Left lung (tissue), 10 donors: ENCODE results near the gene RNU6-8. TPM values are rescaled to one million over a fixed set of nuclear protein-coding genes. Genes with fewer than 3 reads are reported as not detected.
A peak's percentile ranks its signal among the peaks of the same experiment; 100 is the strongest.

Source experiments
- ATAC-seq: fragments of 200-7000 bp; cut with Tn5 transposase; one replicate; pipeline ENCODE4 v1.9.1; 2020; ENCODE audit warnings: moderate library complexity
- DNase-seq, 4 donors: peaks; one replicate each; pipeline ENCODE4 v3.0.0-alpha.2; 2013 to 2020
- H3K27ac ChIP-seq, 2 donors: fragments of 200-600 bp; sonication (generic) in 1 of 2; one replicate each; pipeline versions ENCODE4 v1.5.0 to v1.8.0; 2020 to 2021
- H3K27me3 ChIP-seq, 2 donors: fragments of 200-600 bp; sonication (generic) in 1 of 2; one replicate each; pipeline versions ENCODE4 v1.5.0 to v1.8.0; 2020 to 2021
- H3K36me3 ChIP-seq, 2 donors: fragments of 200-600 bp; sonication (generic) in 1 of 2; one replicate each; pipeline versions ENCODE4 v1.5.0 to v1.8.0; 2020 to 2021
- H3K4me1 ChIP-seq, 2 donors: fragments of 200-600 bp; one replicate each; pipeline ENCODE4 v1.8.0; 2021
- H3K4me3 ChIP-seq, 2 donors: fragments of 200-600 bp; sonication (generic) in 1 of 2; one replicate each; pipeline versions ENCODE4 v1.5.0 to v1.8.0; 2020 to 2021; ENCODE audit warnings: mild to moderate bottlenecking in 1 of 2
- H3K9me3 ChIP-seq, 2 donors: fragments of 200-600 bp; sonication (generic) in 1 of 2; one replicate each; pipeline versions ENCODE4 v1.5.0 to v1.8.0; 2020 to 2021
- CTCF ChIP-seq, 2 donors: fragments of 200-600 bp; sonication (generic) in 1 of 2; IDR thresholded peaks; one replicate each; pipeline versions ENCODE4 v1.5.0 to v1.8.0; 2021; ENCODE audit warnings: antibody characterized with exemption in 2 of 2
- intact Hi-C, 2 donors: fragments of 100-400 bp; cut with DNase I; formaldehyde crosslinking; loops; one replicate each; pipeline versions ENCODE4 v1.11.2 to v1.14.2; 2022
- polyA plus RNA-seq, 6 donors: library from polyadenylated mRNA; unstranded; fragments of 120-200 nt; gene quantifications; one replicate each; pipeline ENCODE4 v1.2.1, GENCODE V29; 2013; ENCODE audit not compliant: insufficient read length in 6 of 6
- total RNA-seq, 2 donors: library from RNA; stranded (reverse); fragmentation: NEBNext Ultra II Directional; extraction: Animal tissue kit (Norgen Biotek cat#: 25700); gene quantifications; one replicate each; pipeline ENCODE4 v1.2.1, GENCODE V29; 2021
- donor health status: DM: no; HTN: yes; CAD: no.
- donor health status: DM: no; HTN: no; CAD: no.

RNU6-8 gene
- total and polyA plus RNA-seq, 8 donors = not detected

GRCh38 chr14:32189811-32190210, 13.3 kb downstream of the RNU6-8 start:
- no peak for TF ChIP-seq CTCF (IDR thresholded peaks at IDR 0.05)

GRCh38 chr14:32186248-32186647, 16.8 kb downstream of the RNU6-8 start:
- TF ChIP-seq CTCF (IDR thresholded peaks at IDR 0.05) = no peak
- intact Hi-C loops = no loop called here
- ATAC-seq (no peak), DNase-seq (no peak)
- Histone ChIP-seq H3K27ac (no peak overlapping the region), H3K9me3 (peaks cover 0 to 6% of the 10 kb centered on the region in 2 donors), H3K36me3 (no peaks in the 10 kb centered on the region), H3K4me1 (no peaks in the 10 kb centered on the region), H3K4me3 (no peak overlapping the region), H3K27me3 (no peaks in the 10 kb centered on the region)

More at GRCh38 chr14:32189811-32190210, 13.3 kb downstream of the RNU6-8 start:
- Histone ChIP-seq H3K9me3 (peaks cover 0 to 6% of the 10 kb centered on the region in 2 donors), H3K4me1 (no peaks in the 10 kb centered on the region), H3K36me3 (no peaks in the 10 kb centered on the region), H3K27me3 (no peaks in the 10 kb centered on the region), H3K4me3 (no peak overlapping the region), H3K27ac (no peak overlapping the region)
- intact Hi-C loops = no loop called here
- DNase-seq = no peak
- ATAC-seq = no peak

- Histone ChIP-seq H3K9me3 (peaks cover 0 to 6% of the 10 kb centered on the region in 2 donors), H3K27ac (no peak overlapping the region), H3K36me3 (no peaks in the 10 kb centered on the region), H3K27me3 (no peaks in the 10 kb centered on the region), H3K4me1 (no peaks in the 10 kb centered on the region), H3K4me3 (no peak overlapping the region)
- intact Hi-C loops = no loop called here
- DNase-seq (no peak), ATAC-seq (no peak)
- TF ChIP-seq CTCF (IDR thresholded peaks at IDR 0.05) = no peak
Observed at GRCh38 chr14:32185097-32185496, 18.0 kb downstream of the RNU6-8 start.

- ATAC-seq (peak; percentile 84), DNase-seq (peak in 1 of 4 donors; percentile 9)
- intact Hi-C loops = no loop called here
- H3K9me3 ChIP-seq = peaks cover 0 to 9% of the 10 kb centered on the region in 2 donors
- no peak for TF ChIP-seq CTCF (IDR thresholded peaks at IDR 0.05)
- H3K36me3 ChIP-seq = no peaks in the 10 kb centered on the region
- H3K27me3 ChIP-seq = no peaks in the 10 kb centered on the region
- H3K4me1 ChIP-seq = no peaks in the 10 kb centered on the region
- no peak overlapping the region for H3K4me3 ChIP-seq
- no peak overlapping the region for H3K27ac ChIP-seq
Observed at GRCh38 chr14:32183151-32184058, 19.7 kb downstream of the RNU6-8 start.

GRCh38 chr14:32171469-32171868, 31.6 kb downstream of the RNU6-8 start:
- intact Hi-C loops = no loop called here
- Histone ChIP-seq H3K4me3 (no peak overlapping the region), H3K9me3 (no peaks in the 10 kb centered on the region), H3K36me3 (no peaks in the 10 kb centered on the region), H3K27ac (no peak overlapping the region), H3K27me3 (no peaks in the 10 kb centered on the region), H3K4me1 (no peaks in the 10 kb centered on the region)
- ATAC-seq (no peak), DNase-seq (no peak)
- no peak for TF ChIP-seq CTCF (IDR thresholded peaks at IDR 0.05)
